Hematopoietic multipotent progenitor cell treated with erythropoietin and hydrocortisone succinate and interleukin-3 and kit ligand, for 15 days (in vitro differentiated cells): ENCODE measurements around the gene UBAC1.
"Not testable (repeated sequence)": the region's sequence is repeated elsewhere in the genome, so short reads cannot be mapped to it uniquely, and the experiment has no call there.

Experiments
- DNase-seq: peaks from one replicate; pipeline ENCODE4 v3.0.0-alpha.2; 2015; ENCODE audit warnings: low spot score

UBAC1 gene

GRCh38 chr9:135978642-135979546, 17.7 kb upstream of the UBAC1 start:
- no peak for DNase-seq

GRCh38 chr9:135976944-135977343, 15.8 kb upstream of the UBAC1 start:
- DNase-seq: no peak

- no peak for DNase-seq
Measured at GRCh38 chr9:135976531-135976930, 15.4 kb upstream of the UBAC1 start.

GRCh38 chr9:135975834-135976233, 14.7 kb upstream of the UBAC1 start:
- no peak for DNase-seq

GRCh38 chr9:135974220-135974573, 13.0 kb upstream of the UBAC1 start:
- no peak for DNase-seq

GRCh38 chr9:135973277-135974219, 12.4 kb upstream of the UBAC1 start:
- DNase-seq: no peak

GRCh38 chr9:135971892-135972291, 10.7 kb upstream of the UBAC1 start:
- no peak for DNase-seq

GRCh38 chr9:135971111-135971766, 10.1 kb upstream of the UBAC1 start:
- DNase-seq: no peak

- no peak for DNase-seq
Measured at GRCh38 chr9:135970128-135970815, 9.1 kb upstream of the UBAC1 start.

GRCh38 chr9:135969064-135969683, 8.0 kb upstream of the UBAC1 start:
- no peak for DNase-seq

- no peak for DNase-seq
Measured at GRCh38 chr9:135968601-135969000, 7.4 kb upstream of the UBAC1 start.

GRCh38 chr9:135968083-135968476, 6.9 kb upstream of the UBAC1 start:
- no peak for DNase-seq

- DNase-seq: not testable (repeated sequence)
Measured at GRCh38 chr9:135966916-135967260, 5.7 kb upstream of the UBAC1 start.

- no peak for DNase-seq
Measured at GRCh38 chr9:135965124-135965756, 4.1 kb upstream of the UBAC1 start.

GRCh38 chr9:135963938-135964337, 2.8 kb upstream of the UBAC1 start:
- no peak for DNase-seq

- DNase-seq: no peak
Measured at GRCh38 chr9:135963338-135963737, 2.2 kb upstream of the UBAC1 start.

- no peak for DNase-seq
Measured at GRCh38 chr9:135962696-135963307, 1.6 kb upstream of the UBAC1 start.

GRCh38 chr9:135961811-135962695, 880 bp upstream of the UBAC1 start:
- no peak for DNase-seq
